Suprapubic skin (tissue), 4 donors: ENCODE results near the gene CACNA2D3. TPM values are rescaled to one million over a fixed set of nuclear protein-coding genes. Genes with fewer than 3 reads are reported as not detected.

Experiments
- DNase-seq, 2 donors: peaks; one replicate each; pipeline ENCODE4 v3.0.0-alpha.2; 2019; ENCODE audit warnings: low spot score in 2 of 2
- H3K27ac ChIP-seq: fragments of 200-600 bp; sonication (generic); one replicate; pipeline ENCODE4 v1.5.1; 2019
- H3K27me3 ChIP-seq: fragments of 200-600 bp; sonication (generic); one replicate; pipeline ENCODE4 v1.5.1; 2019
- H3K36me3 ChIP-seq: fragments of 200-600 bp; sonication (generic); one replicate; pipeline ENCODE4 v1.5.1; 2019
- H3K4me1 ChIP-seq: fragments of 200-600 bp; sonication (generic); one replicate; pipeline ENCODE4 v1.5.1; 2019
- H3K4me3 ChIP-seq: fragments of 200-600 bp; sonication (generic); one replicate; pipeline ENCODE4 v1.5.1; 2019; ENCODE audit warnings: mild to moderate bottlenecking
- H3K9me3 ChIP-seq: fragments of 200-600 bp; sonication (generic); one replicate; pipeline ENCODE4 v1.5.1; 2019
- EP300 ChIP-seq: sonication (generic); formaldehyde crosslinking; IDR thresholded peaks from one replicate; pipeline ENCODE4 v1.6.1; 2017; ENCODE audit warnings: antibody characterized with exemption
- POLR2A ChIP-seq, 2 donors: fragments of 450-650 bp; IDR thresholded peaks; one replicate each; pipeline ENCODE4 v1.6.1; 2017; ENCODE audit warnings: antibody characterized with exemption in 2 of 2, mild to moderate bottlenecking in 2 of 2, moderate library complexity in 2 of 2
- POLR2AphosphoS5 ChIP-seq, 3 donors: sonication (generic); formaldehyde crosslinking; IDR thresholded peaks; one replicate each; pipeline ENCODE4 v1.6.1; 2017; ENCODE audit warnings: antibody characterized with exemption in 3 of 3
- WGBS: methylation state at CpG from one replicate; pipeline ENCODE4 v1.1.5; 2018; 5-methylcytosine and 5-hydroxymethylcytosine counted together
- total RNA-seq, 4 donors: library from RNA; depleted of rRNA; stranded (reverse); fragments of >200 nt; gene quantifications; one replicate each; pipeline ENCODE4 v1.1.0, GENCODE V29; 2016
- TF ChIP-seq, protein P1 (sequence below), 2 donors: fragments of 200-600 bp in 1 of 2; fragments of 450-650 bp in 1 of 2; sonication (generic) in 1 of 2; IDR thresholded peaks; one replicate each; pipeline ENCODE4 v1.5.1; 2016 to 2019; ENCODE audit warnings: antibody characterized with exemption in 2 of 2, mild to moderate bottlenecking in 1 of 2, moderate library complexity in 1 of 2

Gene CACNA2D3
- total RNA-seq, 4 donors from 2014 or later, result 0.42 to 2.8 (median 0.95) TPM

DNA sequence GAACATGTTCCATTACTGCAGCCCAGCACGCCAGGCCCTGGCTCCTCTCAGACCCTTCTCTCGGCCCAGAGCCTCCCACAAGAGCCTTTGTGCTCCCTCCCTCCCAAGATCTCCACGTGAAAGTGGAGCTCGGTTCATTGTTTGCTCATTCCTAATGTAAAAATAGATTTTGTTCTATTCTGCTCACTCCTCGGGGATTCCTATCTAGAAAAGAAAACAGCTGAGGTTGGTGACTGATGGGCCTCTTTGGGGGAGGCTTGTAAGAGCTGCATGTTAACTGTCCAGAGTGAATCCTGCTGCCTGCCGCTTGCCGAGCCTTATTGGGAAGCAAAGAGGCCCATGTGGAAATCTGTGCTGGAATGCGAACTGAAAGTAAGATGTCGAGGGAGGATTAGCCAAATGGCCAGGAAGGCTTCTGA is 538.4 kb downstream of the CACNA2D3 start:
- no peak for DNase-seq

DNA sequence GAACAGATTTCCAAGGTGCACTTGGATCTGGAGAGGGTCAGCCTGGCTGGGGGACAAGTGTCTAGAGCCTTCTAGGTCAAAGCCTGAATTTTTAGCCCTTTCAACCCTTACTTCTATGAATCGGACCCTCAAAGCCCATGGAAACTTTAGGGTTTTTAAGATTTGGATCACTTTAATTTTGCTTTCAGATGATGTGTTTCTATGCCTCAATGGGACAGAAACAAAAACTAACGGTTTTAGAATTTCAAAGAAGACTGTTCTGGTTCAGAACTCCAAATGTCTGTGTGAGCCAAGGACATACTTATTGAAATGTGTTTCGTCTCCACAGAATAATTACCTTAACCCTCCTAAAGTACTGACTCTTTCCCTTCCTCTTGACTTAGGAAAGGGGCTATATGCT is 538.8 kb downstream of the CACNA2D3 start:
- TF ChIP-seq, protein P1, sequence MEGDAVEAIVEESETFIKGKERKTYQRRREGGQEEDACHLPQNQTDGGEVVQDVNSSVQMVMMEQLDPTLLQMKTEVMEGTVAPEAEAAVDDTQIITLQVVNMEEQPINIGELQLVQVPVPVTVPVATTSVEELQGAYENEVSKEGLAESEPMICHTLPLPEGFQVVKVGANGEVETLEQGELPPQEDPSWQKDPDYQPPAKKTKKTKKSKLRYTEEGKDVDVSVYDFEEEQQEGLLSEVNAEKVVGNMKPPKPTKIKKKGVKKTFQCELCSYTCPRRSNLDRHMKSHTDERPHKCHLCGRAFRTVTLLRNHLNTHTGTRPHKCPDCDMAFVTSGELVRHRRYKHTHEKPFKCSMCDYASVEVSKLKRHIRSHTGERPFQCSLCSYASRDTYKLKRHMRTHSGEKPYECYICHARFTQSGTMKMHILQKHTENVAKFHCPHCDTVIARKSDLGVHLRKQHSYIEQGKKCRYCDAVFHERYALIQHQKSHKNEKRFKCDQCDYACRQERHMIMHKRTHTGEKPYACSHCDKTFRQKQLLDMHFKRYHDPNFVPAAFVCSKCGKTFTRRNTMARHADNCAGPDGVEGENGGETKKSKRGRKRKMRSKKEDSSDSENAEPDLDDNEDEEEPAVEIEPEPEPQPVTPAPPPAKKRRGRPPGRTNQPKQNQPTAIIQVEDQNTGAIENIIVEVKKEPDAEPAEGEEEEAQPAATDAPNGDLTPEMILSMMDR (IDR thresholded peaks at IDR 0.05), result no peak
- no peak for TF ChIP-seq EP300
- TF ChIP-seq POLR2A (IDR thresholded peaks at IDR 0.05), result no peak
- TF ChIP-seq POLR2AphosphoS5 (IDR thresholded peaks at IDR 0.05), result no peak
- Histone ChIP-seq H3K9me3 (no peaks in the 10 kb centered on the region), H3K4me3 (no peak overlapping the region), H3K27me3 (no peaks in the 10 kb centered on the region), H3K4me1 (no peaks in the 10 kb centered on the region), H3K36me3 (no peaks in the 10 kb centered on the region), H3K27ac (peak overlapping the region; percentile 67)
- 71% methylated on average over 3 of the region's 3 CpGs for WGBS
- DNase-seq, result no peak

More for the DNA sequence above, 538.4 kb downstream of the CACNA2D3 start:
- Histone ChIP-seq H3K4me1 (no peaks in the 10 kb centered on the region), H3K9me3 (no peaks in the 10 kb centered on the region), H3K4me3 (no peak overlapping the region), H3K27me3 (no peaks in the 10 kb centered on the region), H3K27ac (peak overlapping the region; percentile 67), H3K36me3 (no peaks in the 10 kb centered on the region)
- 60% methylated on average over 9 of the region's 9 CpGs for WGBS
- no peak for TF ChIP-seq EP300
- no peak for TF ChIP-seq POLR2A (IDR thresholded peaks at IDR 0.05)
- TF ChIP-seq POLR2AphosphoS5 (IDR thresholded peaks at IDR 0.05), result no peak
- TF ChIP-seq, protein P1 (IDR thresholded peaks at IDR 0.05), result no peak

DNA sequence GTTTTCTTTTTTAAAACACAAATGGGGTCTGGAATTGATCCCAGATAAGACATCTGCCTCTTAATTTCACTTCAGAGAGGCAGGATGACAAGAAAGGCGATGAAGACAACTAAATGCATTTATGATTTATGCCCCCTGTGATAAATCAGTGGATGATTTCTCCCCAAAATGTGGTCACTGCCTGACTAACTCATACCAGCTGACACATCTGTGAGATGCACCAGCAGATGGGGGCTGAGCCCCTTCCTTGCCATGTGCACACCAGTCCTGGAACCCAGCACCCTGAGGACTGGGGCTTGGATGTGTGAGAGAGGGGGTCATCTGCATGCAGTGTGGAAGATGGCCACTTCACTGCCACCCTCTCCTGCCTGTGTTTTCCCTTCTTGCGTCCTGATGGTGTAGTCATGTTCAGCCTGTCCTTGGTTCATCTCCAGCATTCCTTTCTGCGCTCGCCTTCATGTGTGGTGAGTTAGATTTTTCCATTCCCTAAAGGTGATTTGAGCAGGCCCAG is 541.2 kb downstream of the CACNA2D3 start:
- DNase-seq, result no peak
- TF ChIP-seq POLR2A (IDR thresholded peaks at IDR 0.05), result no peak
- no peak for TF ChIP-seq POLR2AphosphoS5 (IDR thresholded peaks at IDR 0.05)
- TF ChIP-seq, protein P1 (IDR thresholded peaks at IDR 0.05), result no peak
- no peak for TF ChIP-seq EP300
- WGBS, result 72% methylated on average over 4 of the region's 4 CpGs

DNA sequence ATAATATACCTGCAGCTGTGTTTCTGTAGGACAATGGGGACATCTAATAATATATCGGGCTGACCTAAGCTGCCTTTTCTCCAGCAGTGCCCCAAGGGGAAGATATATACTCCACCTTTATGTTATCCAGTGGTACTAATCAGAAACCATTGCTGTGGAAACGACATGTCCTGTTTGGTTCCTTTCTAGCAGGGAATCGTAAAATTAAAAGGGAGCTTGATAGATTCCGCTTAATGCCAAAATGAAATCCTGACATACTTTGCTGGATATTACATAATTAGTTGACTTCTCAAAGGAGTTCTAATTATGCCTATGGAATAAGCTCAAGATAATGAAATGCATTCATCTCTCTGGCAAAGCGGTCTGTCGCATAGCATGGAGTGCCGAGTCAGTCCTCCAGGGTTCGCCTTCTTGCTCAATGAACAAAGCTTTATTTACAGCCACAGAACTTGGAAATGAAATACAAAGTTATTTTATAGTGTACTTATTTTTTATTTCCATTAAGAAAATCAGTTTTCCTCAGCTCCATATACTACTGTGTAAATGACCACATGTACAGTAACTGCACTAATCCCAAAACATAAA is 542.8 kb downstream of the CACNA2D3 start:
- Histone ChIP-seq H3K27me3 (no peaks in the 10 kb centered on the region), H3K9me3 (no peaks in the 10 kb centered on the region), H3K27ac (no peak overlapping the region), H3K4me3 (no peak overlapping the region), H3K36me3 (no peaks in the 10 kb centered on the region), H3K4me1 (peaks cover 5% of the 10 kb centered on the region)
- no peak for DNase-seq
- TF ChIP-seq POLR2A (IDR thresholded peaks at IDR 0.05), result no peak
- TF ChIP-seq, protein P1 (IDR thresholded peaks at IDR 0.05), result no peak
- no peak for TF ChIP-seq POLR2AphosphoS5 (IDR thresholded peaks at IDR 0.05)
- 58% methylated on average over 8 of the region's 8 CpGs for WGBS

More for the DNA sequence above, 541.2 kb downstream of the CACNA2D3 start:
- H3K4me3 ChIP-seq, result no peak overlapping the region
- no peaks in the 10 kb centered on the region for H3K36me3 ChIP-seq
- peak overlapping the region; percentile 69 for H3K27ac ChIP-seq
- H3K9me3 ChIP-seq, result no peaks in the 10 kb centered on the region
- no peaks in the 10 kb centered on the region for H3K27me3 ChIP-seq
- no peaks in the 10 kb centered on the region for H3K4me1 ChIP-seq

DNA sequence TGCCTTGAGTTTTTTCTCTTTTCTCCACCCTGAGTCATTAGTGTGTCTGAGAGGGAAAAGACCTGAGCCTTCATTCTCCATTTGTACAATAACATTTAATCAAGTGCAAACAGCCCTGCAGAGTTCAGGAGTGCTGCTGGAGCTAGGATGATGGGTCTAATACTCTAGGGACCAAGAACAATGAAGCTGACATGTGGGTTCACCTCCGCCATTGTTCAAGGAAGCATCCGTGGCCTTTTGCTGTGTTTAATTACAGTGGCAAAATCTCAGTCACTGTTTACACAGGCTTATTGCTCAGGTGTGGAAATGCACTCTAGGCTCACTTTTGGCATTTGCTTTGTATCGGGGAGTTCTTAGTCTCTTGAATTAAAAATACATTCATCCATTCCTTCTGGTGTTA is 545.9 kb downstream of the CACNA2D3 start:
- WGBS, result 90% methylated on average over 3 of the region's 3 CpGs
- TF ChIP-seq POLR2A (IDR thresholded peaks at IDR 0.05), result no peak
- TF ChIP-seq POLR2AphosphoS5 (IDR thresholded peaks at IDR 0.05), result no peak
- TF ChIP-seq EP300, result no peak
- Histone ChIP-seq H3K4me1 (peaks cover 12% of the 10 kb centered on the region), H3K27me3 (no peaks in the 10 kb centered on the region), H3K9me3 (no peaks in the 10 kb centered on the region), H3K36me3 (no peaks in the 10 kb centered on the region), H3K27ac (no peak overlapping the region), H3K4me3 (no peak overlapping the region)
- no peak for DNase-seq
